Neuronal stem cell (in vitro differentiated cells): ENCODE measurements around the gene SLBP.

ENCODE experiments used
- DNase-seq: peaks from one replicate; pipeline ENCODE4 v3.0.0-alpha.2; 2013; ENCODE audit warnings: low spot score
- H2AFZ ChIP-seq: one replicate; pipeline ENCODE4 v1.6.1; 2013; ENCODE audit warnings: mild to moderate bottlenecking, low read length, inconsistent platforms
- H2AK5ac ChIP-seq: 2 replicates; pipeline ENCODE4 v1.6.1; 2013; ENCODE audit warnings: low read depth, mild to moderate bottlenecking, inconsistent platforms, low read length, moderate library complexity, mixed read lengths
- H2BK120ac ChIP-seq: 2 replicates; pipeline ENCODE4 v1.6.1; 2013; ENCODE audit warnings: low read depth, mild to moderate bottlenecking, inconsistent platforms, low read length, moderate library complexity, mixed read lengths
- H2BK12ac ChIP-seq: one replicate; pipeline ENCODE4 v1.6.1; 2013; ENCODE audit warnings: low read length, inconsistent platforms
- H2BK15ac ChIP-seq: 2 replicates; pipeline ENCODE4 v1.6.1; 2013; ENCODE audit warnings: mild to moderate bottlenecking, low read length, inconsistent platforms, mixed read lengths
- H2BK5ac ChIP-seq: one replicate; pipeline ENCODE4 v1.6.1; 2013; ENCODE audit warnings: inconsistent platforms, mild to moderate bottlenecking, low read length, moderate library complexity
- H3K14ac ChIP-seq: one replicate; pipeline ENCODE4 v1.6.1; 2013; ENCODE audit warnings: low read length, inconsistent platforms
- H3K18ac ChIP-seq: 2 replicates; pipeline ENCODE4 v1.6.1; 2013; ENCODE audit warnings: low read length, inconsistent platforms
- H3K23ac ChIP-seq: 2 replicates; pipeline ENCODE4 v1.6.1; 2013; ENCODE audit warnings: low read depth, mild to moderate bottlenecking, mixed read lengths, low read length, inconsistent platforms; ENCODE audit not compliant: poor library complexity
- H3K27ac ChIP-seq: replicated peaks from 3 replicates; pipeline ENCODE4 v1.5.1; 2013; ENCODE audit warnings: low read length, inconsistent platforms
- H3K27me3 ChIP-seq, 3 experiments: 2 replicates each; pipeline ENCODE4 v1.6.1; 2013; ENCODE audit warnings: low read length in 3 of 3, mild to moderate bottlenecking in 2 of 3, inconsistent platforms in 1 of 3, low read depth in 1 of 3, mixed read lengths in 1 of 3, moderate library complexity in 1 of 3; ENCODE audit not compliant: control insufficient read depth in 3 of 3, insufficient read depth in 3 of 3
- H3K36me3 ChIP-seq, 2 donors: replicated peaks in 1 of 2; 2 replicates each; pipeline ENCODE4 v1.6.1; 2013; ENCODE audit warnings: low read length in 2 of 2; ENCODE audit not compliant: control insufficient read depth in 2 of 2, insufficient read depth in 2 of 2
- H3K4ac ChIP-seq: 2 replicates; pipeline ENCODE4 v1.6.1; 2013; ENCODE audit warnings: inconsistent platforms, mild to moderate bottlenecking, low read length, moderate library complexity
- H3K4me1 ChIP-seq, 2 donors: 1 replicate in 1 of 2; 2 replicates in 1 of 2; pipeline ENCODE4 v1.6.1; 2013; ENCODE audit warnings: low read length in 2 of 2, low read depth in 1 of 2; ENCODE audit not compliant: control insufficient read depth in 2 of 2, insufficient read depth in 1 of 2
- H3K4me2 ChIP-seq: one replicate; pipeline ENCODE4 v1.6.1; 2013; ENCODE audit warnings: mild to moderate bottlenecking, low read length, inconsistent platforms; ENCODE audit not compliant: insufficient read depth, poor library complexity, severe bottlenecking
- H3K4me3 ChIP-seq, 2 donors: 2 replicates each; pipeline ENCODE4 v1.5.1; 2013; ENCODE audit warnings: low read length in 2 of 2, mild to moderate bottlenecking in 2 of 2, inconsistent platforms in 1 of 2, moderate library complexity in 1 of 2
- H3K79me1 ChIP-seq: one replicate; pipeline ENCODE4 v1.6.1; 2013; ENCODE audit warnings: low read depth, mild to moderate bottlenecking, inconsistent platforms, low read length, moderate library complexity
- H3K9ac ChIP-seq: one replicate; pipeline ENCODE4 v1.6.1; 2013; ENCODE audit warnings: mild to moderate bottlenecking, low read depth, low read length, inconsistent platforms; ENCODE audit not compliant: poor library complexity
- H3K9me3 ChIP-seq, 2 donors: replicated peaks in 1 of 2; 2 replicates each; pipeline versions ENCODE3 to v1.6.1; 2013; ENCODE audit warnings: low read length in 2 of 2, mild to moderate bottlenecking in 2 of 2, inconsistent platforms in 1 of 2, low read depth in 1 of 2, mixed read lengths in 1 of 2, moderate library complexity in 1 of 2; ENCODE audit not compliant: control insufficient read depth in 2 of 2, insufficient read depth in 1 of 2
- H4K8ac ChIP-seq: one replicate; pipeline ENCODE4 v1.6.1; 2013; ENCODE audit warnings: low read depth, mild to moderate bottlenecking, inconsistent platforms, low read length, moderate library complexity
- H4K91ac ChIP-seq: one replicate; pipeline ENCODE4 v1.6.1; 2013; ENCODE audit warnings: low read length, low read depth, mild to moderate bottlenecking, inconsistent platforms; ENCODE audit not compliant: poor library complexity
- WGBS, 2 donors: extraction: QIAGEN DNeasy Blood & Tissue Kit; methylation state at CpG; one replicate each; pipeline ENCODE4 v1.1.7; 2013; ENCODE audit warnings: missing lambda C conversion rate in 2 of 2, mixed read lengths in 1 of 2; ENCODE audit not compliant: insufficient read length in 2 of 2, insufficient replicate concordance in 1 of 2; ENCODE audit errors: extremely low coverage in 2 of 2; 5-methylcytosine and 5-hydroxymethylcytosine counted together

The SLBP gene

GRCh38 chr4:1684506-1685234 lies 27.4 kb downstream of the SLBP start:
- H3K9me3 ChIP-seq = peaks cover 1 to 3% of the 10 kb centered on the region in 2 donors
- H3K4ac ChIP-seq = peak overlapping the region; percentile 77
- H2BK15ac ChIP-seq = peak overlapping the region; percentile 81
- H4K8ac ChIP-seq = peak overlapping the region; percentile 43
- H3K4me1 ChIP-seq = peaks cover 0 to 2% of the 10 kb centered on the region in 2 donors
- H3K14ac ChIP-seq = peak overlapping the region; percentile 90
- peak overlapping the region; percentile 94 for H3K23ac ChIP-seq
- peaks cover 0 to 17% (median 14%) of the 10 kb centered on the region in 3 experiments for H3K27me3 ChIP-seq
- peak overlapping the region; percentile 59 for H2AFZ ChIP-seq
- H3K4me3 ChIP-seq = peak overlapping the region; percentile 24 to 56
- H3K18ac ChIP-seq = peak overlapping the region; percentile 93
- H3K79me1 ChIP-seq = peaks cover 3% of the 10 kb centered on the region
- H2BK120ac ChIP-seq = no peak overlapping the region
- peak overlapping the region; percentile 86 for H3K9ac ChIP-seq
- no peak for DNase-seq
- peak overlapping the region; percentile 59 for H2BK12ac ChIP-seq
- peak overlapping the region; percentile 97 for H2AK5ac ChIP-seq
- no peak overlapping the region for H4K91ac ChIP-seq
- WGBS, 2 donors = no CpG with 5 or more reads among the region's 66 CpGs
- H3K27ac ChIP-seq = no peak overlapping the region
- H3K4me2 ChIP-seq = peak overlapping the region; percentile 32
- peak overlapping the region; percentile 75 for H2BK5ac ChIP-seq
- no peaks in the 10 kb centered on the region for H3K36me3 ChIP-seq

DNA sequence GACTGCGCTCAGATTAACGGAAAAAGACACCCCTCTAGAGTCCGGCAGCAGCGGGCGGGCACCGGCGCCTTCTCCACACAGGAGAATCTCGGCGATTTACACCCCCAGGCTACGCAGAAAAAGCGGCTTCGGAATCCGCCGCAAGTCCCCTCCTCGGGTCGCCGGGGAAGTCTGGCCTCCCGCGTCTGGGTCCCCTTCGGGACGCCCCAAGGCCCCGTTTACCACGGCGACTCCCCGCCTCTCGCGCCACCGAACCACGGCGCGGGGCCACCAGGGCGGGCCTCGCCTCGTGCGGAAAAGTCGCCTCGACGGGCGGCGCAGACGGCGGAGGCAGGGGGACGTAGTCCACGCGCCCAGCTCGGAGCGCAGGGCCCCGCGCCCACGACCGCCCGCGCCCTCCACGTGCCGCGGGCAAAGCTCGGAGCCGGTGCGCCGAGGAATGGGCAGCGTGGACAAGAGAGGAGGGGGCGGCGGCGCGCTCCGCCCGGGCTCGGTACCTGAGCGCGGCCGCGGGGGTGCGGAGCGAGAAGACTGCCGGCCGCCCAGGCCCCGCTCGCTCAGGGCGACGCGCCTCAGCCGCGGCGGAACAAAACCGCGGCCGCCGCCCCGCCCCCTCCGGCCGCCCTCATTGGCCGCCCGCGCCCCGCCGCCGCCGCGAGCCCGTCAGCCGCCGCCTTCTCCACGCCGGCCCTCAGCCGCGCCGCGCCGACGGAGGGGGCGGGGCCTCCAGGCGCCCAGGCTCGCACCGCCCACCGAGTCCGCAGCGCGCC lies 28.2 kb downstream of the SLBP start, which contains the start of gene FAM53A:
FAM53A (minus strand) TSS at position 578 of the 770 bp plus-strand sequence. CDS start 15,572 bp downstream, outside the sequence.
- H3K23ac ChIP-seq = peak within 1 kb of the TSS; percentile 94
- peak within 1 kb of the TSS; percentile 77 for H3K4ac ChIP-seq
- no CpG with 5 or more reads among the region's 118 CpGs for WGBS, 2 donors
- H2BK120ac ChIP-seq = no peak within 1 kb of the TSS
- peak within 1 kb of the TSS; percentile 97 for H2AK5ac ChIP-seq
- peak within 1 kb of the TSS; percentile 85 for H3K4me2 ChIP-seq
- peaks cover 1 to 3% of the 10 kb centered on the region in 2 donors for H3K9me3 ChIP-seq
- H2BK12ac ChIP-seq = peak within 1 kb of the TSS; percentile 59
- peak within 1 kb of the TSS; percentile 46 to 79 for H3K4me3 ChIP-seq
- peak within 1 kb of the TSS; percentile 81 for H2BK15ac ChIP-seq
- H2AFZ ChIP-seq = peak within 1 kb of the TSS; percentile 94
- peak within 1 kb of the TSS; percentile 90 for H3K14ac ChIP-seq
- H3K27ac ChIP-seq = no peak within 1 kb of the TSS
- peak within 1 kb of the TSS; percentile 43 for H4K8ac ChIP-seq
- peak within 1 kb of the TSS; percentile 75 for H2BK5ac ChIP-seq
- DNase-seq = peak; percentile 85
- peaks cover 0 to 17% (median 14%) of the 10 kb centered on the region in 3 experiments for H3K27me3 ChIP-seq
- H4K91ac ChIP-seq = no peak within 1 kb of the TSS
- H3K9ac ChIP-seq = peak within 1 kb of the TSS; percentile 91
- H3K4me1 ChIP-seq = peaks cover 0 to 2% of the 10 kb centered on the region in 2 donors
- H3K79me1 ChIP-seq = peaks cover 3% of the 10 kb centered on the region
- H3K36me3 ChIP-seq = no peaks in the 10 kb centered on the region
- H3K18ac ChIP-seq = peak within 1 kb of the TSS; percentile 93

DNA sequence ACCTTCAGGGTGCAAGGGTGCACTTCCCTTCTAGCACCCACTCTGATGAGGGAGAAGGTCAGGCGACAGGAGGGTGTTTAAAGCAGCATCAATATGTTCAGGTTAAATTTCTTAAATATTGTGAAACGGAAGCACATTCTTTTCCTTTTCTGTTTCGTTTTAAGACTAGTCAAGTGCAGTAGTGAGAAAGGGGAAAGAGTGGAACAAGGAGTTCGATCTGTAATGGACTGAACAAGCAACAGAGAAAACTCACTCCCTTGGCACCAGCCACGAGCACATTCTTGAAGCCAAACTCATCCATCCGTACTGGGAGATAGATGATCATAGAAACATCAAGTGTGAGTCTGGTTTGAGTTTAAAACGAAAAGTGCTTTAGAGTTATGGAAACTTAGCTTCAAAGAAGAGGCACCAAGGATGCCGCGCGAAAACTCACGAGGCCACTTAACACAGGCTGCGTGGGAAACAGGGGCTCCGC lies 28.8 kb downstream of the SLBP start:
- Histone ChIP-seq H3K4ac (no peak overlapping the region), H2AK5ac (no peak overlapping the region), H2BK15ac (no peak overlapping the region), H3K4me3 (peak overlapping the region; percentile 46 to 79), H3K23ac (peak overlapping the region; percentile 94), H3K79me1 (peaks cover 3% of the 10 kb centered on the region), H3K4me2 (peak overlapping the region; percentile 85), H3K27me3 (peaks cover 0 to 17% (median 14%) of the 10 kb centered on the region in 3 experiments), H3K9ac (no peak overlapping the region), H3K4me1 (peaks cover 0 to 2% of the 10 kb centered on the region in 2 donors), H2BK12ac (no peak overlapping the region), H3K14ac (no peak overlapping the region), H3K18ac (peak overlapping the region; percentile 93), H3K9me3 (peaks cover 1 to 3% of the 10 kb centered on the region in 2 donors), H2AFZ (peak overlapping the region; percentile 94), H4K91ac (no peak overlapping the region), H3K36me3 (no peaks in the 10 kb centered on the region), H2BK5ac (no peak overlapping the region), H3K27ac (no peak overlapping the region), H4K8ac (no peak overlapping the region), H2BK120ac (no peak overlapping the region)
- DNase-seq = no peak
- no CpG with 5 or more reads among the region's 13 CpGs for WGBS, 2 donors
